NCI-H1694 treated with DMSO at 0.1 percent for 48 hours (cell line): ENCODE data around the gene PPP1R16B.

Experiments used
- DNase-seq: peaks from one replicate; lab custom pipeline; 2025; lab: John Stamatoyannopoulos, UW

Gene PPP1R16B

DNA sequence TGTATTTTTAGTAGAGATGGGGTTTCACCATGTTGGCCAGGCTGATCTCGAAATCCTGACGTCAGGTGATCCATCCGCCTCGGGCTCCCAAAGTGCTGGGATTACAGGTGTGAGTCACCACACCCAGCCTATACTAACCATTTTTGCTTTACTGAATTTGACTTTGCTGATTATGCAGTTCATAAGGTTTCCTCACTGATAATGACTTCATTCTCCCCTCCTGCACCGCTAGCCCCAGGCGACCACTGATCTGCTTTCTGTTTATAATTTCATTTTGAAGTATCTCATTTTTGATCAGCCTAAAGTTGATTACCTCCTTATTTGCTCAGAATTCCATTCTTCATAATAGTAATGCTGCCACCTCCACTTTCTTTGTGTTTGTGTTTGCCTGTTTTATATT is 72.0 kb downstream of the PPP1R16B start:
- no peak for DNase-seq

DNA sequence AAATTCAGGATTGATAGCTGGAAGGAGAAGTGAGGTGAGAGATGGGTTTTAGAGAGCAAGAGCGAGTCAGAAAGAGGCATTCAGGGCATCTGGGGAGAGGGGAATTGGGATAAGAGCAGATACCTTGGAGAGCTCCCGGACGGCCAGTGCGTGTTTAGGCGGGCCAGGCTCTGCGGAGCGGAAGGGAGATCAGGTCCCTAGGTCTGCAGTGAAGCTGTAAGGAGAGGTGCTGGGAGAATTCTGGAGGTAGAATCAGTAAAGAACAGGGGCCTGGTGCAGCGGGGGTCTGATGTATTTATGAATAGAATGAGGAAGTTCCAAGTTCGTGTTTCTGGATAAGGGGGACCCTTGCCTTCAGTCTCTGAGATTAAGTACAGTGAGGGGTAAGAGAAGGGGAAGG is 73.4 kb downstream of the PPP1R16B start:
- no peak for DNase-seq

DNA sequence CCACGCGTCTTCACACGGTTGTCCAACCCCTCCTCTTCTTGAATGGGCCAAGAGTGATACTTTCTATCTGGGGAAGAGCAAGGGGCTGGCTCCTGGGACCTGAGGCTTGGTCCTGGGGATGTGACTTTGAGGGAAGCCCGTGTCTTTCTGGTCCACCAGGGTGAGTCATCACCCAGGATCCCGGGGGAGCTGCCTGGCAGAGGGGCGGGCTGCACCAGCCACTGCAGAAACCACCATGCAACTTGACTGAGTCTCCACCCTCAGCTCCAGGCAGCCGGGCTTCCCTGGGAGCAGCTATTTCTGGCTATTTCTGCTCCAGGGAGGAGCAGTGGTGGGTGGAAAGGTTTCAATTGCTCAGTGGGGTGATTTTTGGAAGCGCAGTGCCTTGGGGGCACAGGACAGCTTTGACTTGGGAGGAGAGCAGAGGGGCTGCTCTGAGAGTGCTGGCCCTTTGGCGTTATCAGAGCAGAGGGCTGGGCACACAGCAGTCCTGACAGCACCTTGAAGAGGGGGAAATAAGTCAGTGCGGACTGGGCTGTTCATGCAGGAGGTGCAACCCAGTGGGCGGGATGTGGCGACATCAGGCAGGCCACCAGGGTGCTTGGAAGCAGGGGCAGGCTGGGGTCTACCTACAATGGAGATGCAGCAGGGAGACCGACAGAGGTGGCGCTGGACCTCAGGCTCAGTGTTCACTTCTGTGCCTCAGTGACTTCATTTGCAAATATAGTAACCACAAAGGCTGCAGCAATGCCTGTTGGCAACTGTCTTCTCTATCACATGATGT is 75.6 kb downstream of the PPP1R16B start:
- DNase-seq = no peak

DNA sequence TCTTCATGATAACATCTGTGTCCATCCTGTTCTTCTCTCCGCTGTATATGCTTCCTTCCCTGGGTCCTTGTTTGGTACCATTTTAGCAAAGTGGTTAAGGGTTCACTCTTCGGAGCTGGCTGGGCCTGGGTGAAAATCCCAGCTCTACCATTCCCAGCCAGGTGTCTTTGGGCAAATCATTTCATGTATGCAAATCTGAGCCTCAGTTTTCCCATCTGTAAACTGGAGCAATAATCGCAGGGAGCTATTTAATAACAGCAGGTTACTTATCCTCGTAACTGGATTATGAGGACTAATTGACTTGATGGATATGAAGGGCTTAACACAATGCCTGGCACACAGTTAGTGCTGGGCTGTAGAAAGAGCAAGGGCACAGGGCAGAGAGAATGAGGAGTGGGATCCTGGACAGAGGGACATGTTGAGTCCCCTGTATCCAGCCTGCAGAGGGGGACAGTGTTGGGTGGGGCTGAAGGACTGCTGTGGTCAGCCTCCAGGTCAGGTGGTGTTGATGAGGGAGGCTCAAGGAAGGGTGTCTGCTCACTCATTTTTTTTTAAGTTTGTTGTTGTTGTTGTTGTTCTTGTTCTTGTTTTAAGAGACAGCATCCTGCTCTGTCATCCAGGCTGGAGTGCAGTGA is 76.4 kb downstream of the PPP1R16B start:
- no peak for DNase-seq

DNA sequence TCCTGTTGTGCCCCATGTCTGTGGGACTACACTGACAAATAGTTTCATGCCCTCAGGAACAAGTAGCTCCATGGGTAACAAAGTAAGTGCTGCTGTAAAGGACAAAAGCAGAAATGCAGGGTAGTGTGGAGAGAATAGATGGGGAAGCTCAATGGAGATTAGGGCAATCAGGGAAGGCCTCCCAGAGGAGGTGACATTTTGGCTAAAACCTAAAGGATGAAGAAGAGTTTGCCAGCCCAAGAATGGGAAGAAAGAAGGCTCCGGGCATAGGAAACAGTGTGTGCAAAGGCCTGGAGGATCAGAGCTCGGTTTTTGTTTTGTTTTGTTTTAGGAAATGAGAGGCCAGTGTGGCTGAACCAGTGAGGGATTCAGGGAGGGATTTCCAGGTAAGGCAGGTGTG is 77.1 kb downstream of the PPP1R16B start:
- no peak for DNase-seq

DNA sequence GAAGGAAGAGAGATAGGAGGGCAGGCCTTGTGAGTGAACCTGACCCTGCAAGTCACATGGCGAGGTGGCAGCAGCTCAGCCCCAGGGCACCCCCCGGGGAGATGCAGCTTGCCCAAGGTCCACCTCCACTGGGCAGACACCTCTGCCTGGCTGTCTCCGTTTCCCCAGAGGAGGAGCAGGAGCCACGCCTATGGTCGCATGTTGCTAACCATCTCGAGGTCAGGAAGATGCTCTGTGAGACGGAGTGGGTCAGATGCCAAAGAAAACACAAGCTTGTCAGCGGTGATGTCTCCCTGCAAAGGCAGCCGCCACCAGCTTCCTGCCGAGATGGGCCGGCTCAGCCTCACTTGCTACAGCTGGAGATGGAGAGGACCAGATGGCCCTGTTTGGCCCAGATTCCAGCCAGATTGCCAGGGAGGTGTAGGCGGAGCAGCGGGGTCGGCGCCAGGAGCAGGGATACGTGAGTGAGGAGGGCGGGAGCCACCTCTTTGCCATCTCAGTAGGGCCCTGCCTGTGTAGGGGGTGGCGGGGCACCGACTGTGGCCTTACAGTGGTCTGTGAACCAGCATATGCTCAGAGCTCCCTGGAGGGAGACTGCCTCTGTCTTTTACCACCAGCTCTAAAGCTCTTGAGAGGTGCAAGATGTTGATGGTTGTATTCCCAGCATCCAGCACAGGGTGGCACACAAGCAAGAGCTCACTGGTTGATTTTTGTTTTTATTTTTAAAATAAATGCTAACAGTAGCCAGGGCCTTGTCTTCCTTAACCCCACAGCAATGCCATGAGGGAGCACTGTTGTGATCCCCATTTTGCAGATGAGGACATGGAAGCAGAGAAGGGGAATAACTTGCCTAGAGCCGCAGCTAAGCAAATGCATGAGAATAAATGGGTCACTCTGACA is 77.8 kb downstream of the PPP1R16B start:
- peak; percentile 95 for DNase-seq

DNA sequence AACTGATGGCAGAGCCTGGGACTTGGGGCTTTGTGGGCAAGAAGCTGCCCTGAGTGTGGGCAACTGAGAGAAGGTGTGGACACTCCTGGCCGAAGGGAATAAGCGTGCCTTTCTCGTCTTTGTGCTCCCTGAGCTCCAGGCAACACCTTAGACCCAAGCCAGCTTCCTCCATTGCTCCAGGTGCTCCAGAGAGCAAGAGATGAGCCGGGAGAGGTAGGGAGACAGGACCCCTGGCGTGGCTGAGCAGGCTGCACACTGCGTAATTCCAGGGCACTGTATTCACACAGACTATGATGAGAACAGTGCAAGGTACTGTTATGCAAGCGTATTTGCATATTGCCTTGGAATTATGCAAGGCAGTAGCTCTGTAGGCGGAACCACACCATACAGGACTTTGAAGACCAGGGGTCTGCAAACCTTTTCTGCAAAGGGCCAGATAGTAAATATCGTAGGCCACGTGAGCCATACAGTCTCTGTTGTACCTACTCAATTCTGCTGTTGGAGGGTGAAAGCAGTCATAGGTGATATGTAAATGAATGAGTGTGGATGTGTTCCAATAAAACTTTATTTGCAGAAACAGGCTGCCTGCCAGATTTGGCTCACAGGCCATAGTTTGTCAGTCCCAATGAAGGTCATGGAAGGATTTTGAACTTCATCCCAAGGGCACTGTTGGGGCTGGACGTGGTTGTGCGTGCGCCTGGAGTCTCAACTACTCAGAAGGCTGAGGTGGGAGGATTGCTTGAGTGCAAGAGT is 78.7 kb downstream of the PPP1R16B start:
- no peak for DNase-seq

DNA sequence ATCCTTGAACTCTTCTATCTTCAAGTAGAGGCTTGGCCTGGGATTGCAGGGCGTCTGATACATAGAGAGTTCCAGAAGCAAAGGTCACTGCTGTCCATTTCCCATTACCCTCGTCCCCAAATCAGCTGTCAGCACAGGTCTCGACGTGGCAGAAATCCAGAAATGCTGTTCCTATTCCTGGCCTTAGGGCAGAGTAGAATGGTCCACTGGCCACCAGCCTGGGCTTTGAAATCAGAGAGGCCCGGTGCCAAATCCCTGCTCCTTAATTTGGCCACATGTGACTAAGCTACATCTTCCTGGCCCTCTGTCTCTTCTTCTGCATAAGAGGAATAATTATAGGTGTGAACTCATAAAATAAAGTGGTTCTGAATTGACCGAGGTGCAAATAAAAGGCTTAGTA is 79.9 kb downstream of the PPP1R16B start:
- DNase-seq = no peak

DNA sequence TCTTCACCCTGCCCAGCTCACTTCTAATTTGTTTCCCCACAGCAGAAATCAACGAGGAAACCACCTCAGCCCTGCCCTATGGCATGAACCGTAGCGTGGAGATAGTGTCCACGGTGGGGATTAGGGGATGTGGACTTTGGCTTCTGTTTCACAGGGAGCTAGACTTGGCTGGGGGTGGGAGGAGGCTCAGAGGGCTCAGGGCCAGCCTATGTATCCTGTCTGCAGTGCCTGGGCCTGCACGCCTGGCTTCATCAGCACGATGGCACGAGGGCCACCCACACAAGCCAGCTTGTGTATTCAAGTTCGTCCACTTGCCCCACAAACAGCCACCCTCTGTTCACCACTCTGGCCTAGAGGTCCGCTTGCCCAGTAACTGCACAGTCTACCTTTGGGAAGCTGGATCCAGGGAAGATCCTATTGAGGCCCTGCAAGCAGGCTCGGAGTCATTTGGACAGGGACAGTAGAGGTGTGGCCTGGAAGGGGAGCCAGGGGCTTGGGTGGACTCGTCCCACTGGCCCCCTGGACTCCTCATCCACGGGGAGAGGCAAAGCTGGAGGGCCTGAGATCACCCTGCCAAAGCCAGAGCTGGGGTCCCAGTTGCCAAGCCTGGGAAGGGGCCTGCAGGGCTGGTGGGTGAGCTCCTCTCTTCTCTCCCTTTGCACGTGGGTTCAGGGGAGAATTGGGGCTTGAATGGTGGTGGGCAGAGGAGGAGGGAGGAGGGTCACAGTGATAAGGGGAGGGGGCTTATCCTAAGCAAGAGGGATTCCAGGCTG is 82.7 kb downstream of the PPP1R16B start:
- no peak for DNase-seq

GRCh38 chr20:38889050-38889449 is 83.6 kb downstream of the PPP1R16B start:
- no peak for DNase-seq

GRCh38 chr20:38889792-38890496 is 84.4 kb downstream of the PPP1R16B start:
- DNase-seq = no peak

DNA sequence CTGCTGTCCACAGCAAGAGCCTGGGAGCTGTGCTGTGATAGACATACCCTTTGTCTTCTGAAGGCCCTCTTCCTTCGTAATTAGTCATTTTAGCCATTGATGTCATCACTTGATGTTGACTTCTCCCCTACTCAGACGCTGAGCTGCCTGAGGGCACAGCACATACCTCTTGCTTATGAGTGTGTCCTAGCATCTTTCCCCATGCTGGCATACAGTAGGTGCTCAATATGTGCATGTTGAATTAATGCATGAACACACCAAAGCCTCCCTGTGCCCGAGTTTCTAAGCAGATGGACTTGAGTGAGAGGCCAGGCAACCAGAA is 85.0 kb downstream of the PPP1R16B start:
- DNase-seq = no peak

DNA sequence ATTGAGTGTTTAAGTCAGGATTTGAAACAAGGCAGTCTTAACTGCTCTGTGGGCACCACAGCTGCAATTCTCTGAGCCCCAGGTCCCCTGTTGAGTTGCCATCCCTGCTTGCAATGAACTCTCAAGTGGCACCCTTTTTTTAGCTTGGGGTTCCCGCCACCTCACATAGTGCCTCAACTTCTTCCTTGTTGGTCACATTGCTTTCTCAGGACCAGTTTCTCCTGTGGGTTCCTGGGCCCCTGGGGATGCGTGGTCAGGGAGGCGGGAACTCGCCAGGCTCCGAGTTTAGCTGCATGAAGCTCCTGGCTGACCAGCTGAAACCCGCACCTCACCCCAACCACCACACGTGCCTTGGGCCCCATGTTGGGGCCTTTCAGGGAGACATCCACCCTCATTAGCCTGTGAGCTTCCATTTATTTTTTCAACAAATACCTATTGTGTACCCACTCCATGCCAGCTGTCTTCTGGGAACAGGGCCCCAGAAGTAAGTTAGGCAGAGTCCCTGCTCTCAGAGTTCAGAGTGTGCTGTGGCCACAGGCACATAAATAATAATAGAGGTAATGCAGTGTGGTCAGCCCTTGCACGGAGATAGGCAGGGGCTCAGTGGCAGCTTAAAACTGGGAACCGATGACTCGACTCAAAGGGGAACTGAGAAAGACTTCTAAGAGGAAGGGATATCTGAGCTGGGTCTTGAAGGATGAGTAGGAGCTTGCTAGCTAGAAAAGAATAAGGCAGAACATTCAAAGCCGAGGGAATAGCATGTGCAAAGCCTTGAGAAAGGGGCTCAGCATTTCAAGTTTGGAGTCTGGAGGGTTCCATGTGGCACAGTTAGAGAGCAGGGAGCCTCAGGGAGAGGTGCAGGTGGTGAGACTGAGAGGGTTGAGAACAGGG is 86.8 kb downstream of the PPP1R16B start:
- no peak for DNase-seq

DNA sequence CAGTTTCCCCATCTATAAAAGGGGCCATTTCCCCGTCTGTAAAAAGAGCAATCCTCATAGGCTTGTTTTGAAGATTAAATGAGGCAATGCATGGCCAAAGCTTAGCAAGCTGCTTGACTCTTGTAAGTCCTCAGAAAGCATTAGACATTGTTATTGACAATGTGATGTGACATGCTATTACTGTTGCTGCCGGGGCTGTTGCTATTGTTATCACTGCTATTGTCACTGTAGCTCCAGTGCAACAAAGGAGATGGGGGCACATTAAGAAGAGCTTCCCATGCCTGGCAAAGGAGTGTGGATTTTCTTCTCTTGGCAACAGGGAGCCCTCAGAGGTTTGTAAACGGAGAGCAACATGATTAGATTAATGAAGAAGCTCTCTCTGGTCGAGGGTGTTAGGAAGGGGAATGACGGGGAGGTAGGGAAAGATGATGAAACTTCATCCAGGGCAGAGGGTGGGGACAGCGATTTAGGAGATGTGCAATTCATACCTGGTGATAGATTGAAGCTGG is 87.6 kb downstream of the PPP1R16B start:
- DNase-seq = no peak

DNA sequence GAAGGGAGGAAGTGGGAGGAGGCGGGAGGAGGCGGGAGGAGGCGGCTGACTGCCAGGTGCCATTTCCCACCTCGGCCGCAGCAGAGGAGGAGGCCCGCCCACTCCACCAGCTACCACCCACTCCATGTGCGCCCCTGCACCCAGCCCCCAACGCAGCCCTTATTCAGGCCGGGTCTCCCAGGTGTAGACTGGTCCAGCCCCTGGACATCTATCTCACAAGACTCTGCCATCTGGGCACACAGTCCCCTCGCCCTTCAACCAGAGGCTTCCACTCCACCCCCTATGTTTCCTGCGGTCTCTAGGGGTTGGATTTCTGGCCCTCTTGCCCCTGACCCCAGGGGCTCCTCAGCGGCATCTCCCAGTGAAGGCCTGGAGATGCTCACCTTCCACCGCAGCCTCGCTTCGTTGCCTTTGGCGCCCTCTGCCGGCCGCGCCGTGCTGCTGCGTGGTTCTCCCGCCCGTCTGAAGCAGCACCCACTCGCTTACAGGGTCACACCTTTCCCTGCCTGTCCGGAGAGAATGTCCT is 88.1 kb downstream of the PPP1R16B start:
- DNase-seq = peak; percentile 9

- peak; percentile 76 for DNase-seq
Observed at GRCh38 chr20:38894091-38894847, 88.8 kb downstream of the PPP1R16B start.

GRCh38 chr20:38895098-38895949 is 89.8 kb downstream of the PPP1R16B start:
- no peak for DNase-seq
